ENCODE data around the gene CTSK. TPM values are rescaled to one million over a fixed set of nuclear protein-coding genes. Genes with fewer than 3 reads are reported as not detected.

The CTSK gene
- total and polyA plus RNA-seq, 2 of the 13 experiments (the other 11 are each of a cell fraction or from before 2014, with no cell fraction given), result 1.4 to 6.3 TPM

- TF ChIP-seq MEIS1 (CRISPR knock-in tag; IDR thresholded peaks at IDR 0.05; ENCODE audit: borderline replicate concordance) (no peak), MIER2 (CRISPR knock-in tag; IDR thresholded peaks at IDR 0.05) (no peak), SPEN (CRISPR knock-in tag; IDR thresholded peaks at IDR 0.05; ENCODE audit: low read depth) (no peak)
These were observed 24.5 kb upstream of the CTSK start (continued) for GRCh38 chr1:150832597-150832996.

GRCh38 chr1:150829751-150830150 is 21.7 kb upstream of the CTSK start:
- 90% methylated on average over 7 of the region's 7 CpGs for WGBS (ENCODE audit: low lambda C conversion rate)
- FAIRE-seq (no peak), ATAC-seq (no peak), DNase-seq (ENCODE audit: low spot score) (no peak)
- Histone ChIP-seq H3K9me3 (ENCODE audit: low read length) (no peaks in the 10 kb centered on the region), H3K4me3 (replicated peaks in 1 of 3; ENCODE audit: insufficient read depth in 1 of 3, low read depth in 2 of 3, low read length in 3 of 3) (no peak overlapping the region), H2AFZ (ENCODE audit: low read length) (no peak overlapping the region), H3K4me1 (ENCODE audit: insufficient read depth, low read length) (no peaks in the 10 kb centered on the region), H3K36me3 (replicated peaks in 1 of 2; ENCODE audit: control insufficient read depth in 1 of 2, insufficient read depth in 2 of 2, low read length in 2 of 2) (peaks cover 8 to 65% of the 10 kb centered on the region in 2 experiments), H3K27ac (ENCODE audit: extremely low read length, insufficient read depth, low read length) (no peak overlapping the region), H3K79me2 (ENCODE audit: insufficient read depth, low read length) (no peaks in the 10 kb centered on the region), H3K27me3 (ENCODE audit: control insufficient read depth in 1 of 2, insufficient read depth in 2 of 2, low read length in 2 of 2) (no peaks in the 10 kb centered on the region), H3K9ac (ENCODE audit: insufficient read depth, low read depth, low read length) (no peak overlapping the region), H4K20me1 (ENCODE audit: insufficient read depth, low read length) (no peaks in the 10 kb centered on the region), H3K4me2 (ENCODE audit: low read depth, low read length) (no peak overlapping the region)
- ChIA-PET POLR2A (no interaction called here), CTCF (ENCODE audit: low intra/inter-chr PET ratio, low total read pairs) (interaction anchor here (1.1 kb wide), 1 partner anchor 93 kb away, joined by 4 read pairs; no protein-coding TSS in a partner anchor)
- BruUV-seq (replicated peaks), result no TSS peak
- TF ChIP-seq NCOR1 (IDR thresholded peaks at IDR 0.05; ENCODE audit: borderline replicate concordance, low read length), result no peak
- TF ChIP-seq CTCF (CRISPR knock-in tag; IDR thresholded peaks at IDR 0.05), result 0 out of 2 replicates have a peak, but pooled peaks have one; percentile 6
- TF ChIP-seq CERS6 (CRISPR knock-in tag; IDR thresholded peaks at IDR 0.05), result no peak
- no peak for TF ChIP-seq MTF1 (CRISPR knock-in tag; IDR thresholded peaks at IDR 0.05)
- no peak for TF ChIP-seq RFXANK (CRISPR knock-in tag; IDR thresholded peaks at IDR 0.05)
- no peak for TF ChIP-seq CHCHD3 (CRISPR knock-in tag; IDR thresholded peaks at IDR 0.05)
- TF ChIP-seq ZNF124 (CRISPR knock-in tag; IDR thresholded peaks at IDR 0.05), result no peak
- no peak for TF ChIP-seq FOXC1 (CRISPR knock-in tag; IDR thresholded peaks at IDR 0.05; ENCODE audit: borderline replicate concordance)
- TF ChIP-seq STAG1 (CRISPR knock-in tag; IDR thresholded peaks at IDR 0.05), result 0 out of 2 replicates have a peak, but pooled peaks have one; percentile 3
- TF ChIP-seq MIER3 (CRISPR knock-in tag; IDR thresholded peaks at IDR 0.05; ENCODE audit: borderline replicate concordance), result no peak
- TF ChIP-seq HCFC1 (IDR thresholded peaks at IDR 0.05; ENCODE audit: low read depth, low read length), result no peak
- intact Hi-C loops (cut with micrococcal nuclease; ENCODE audit: unreplicated experiment), result loop anchor here (10.0 kb wide), 1 partner anchor 95 kb away; the partner anchor contains the start of gene SETDB1
- in situ Hi-C loops (cut with HindIII; ENCODE audit: extremely low pct_ligation_motif_present, low pct_unique_long_range_greater_than_20kb), result no loop called here

Data from HepG2 (cell line).